AG09319 (cell line): ENCODE results near the gene CXCL11.

Source experiments
- DNase-seq: peaks from one replicate; pipeline ENCODE4 v3.0.0-alpha.2; 2010; ENCODE audit warnings: low read depth; ENCODE audit errors: extremely low read depth
- CTCF ChIP-seq: IDR thresholded peaks from 2 replicates; pipeline ENCODE4 v1.5.1; 2011; ENCODE audit warnings: low read depth, mild to moderate bottlenecking, inconsistent platforms, low read length, moderate library complexity

Gene CXCL11

GRCh38 chr4:75997946-75998345 is 37.9 kb downstream of the CXCL11 start:
- DNase-seq: no peak
- TF ChIP-seq CTCF: no peak

- DNase-seq: no peak
- TF ChIP-seq CTCF: no peak
These were observed 38.8 kb downstream of the CXCL11 start for GRCh38 chr4:75997081-75997480.

- DNase-seq: no peak
- TF ChIP-seq CTCF: peak; percentile 54
These were observed 40.1 kb downstream of the CXCL11 start for GRCh38 chr4:75995727-75996126.

- DNase-seq: no peak
- no peak for TF ChIP-seq CTCF
These were observed 43.4 kb downstream of the CXCL11 start for GRCh38 chr4:75992462-75992861.

GRCh38 chr4:75989846-75990528 is 45.9 kb downstream of the CXCL11 start:
- DNase-seq: no peak
- no peak for TF ChIP-seq CTCF

- peak; percentile 12 for DNase-seq
- no peak for TF ChIP-seq CTCF
These were observed 50.8 kb downstream of the CXCL11 start for GRCh38 chr4:75985116-75985515.
